ENCODE measurements around the gene SEL1L3. TPM values are rescaled to one million over a fixed set of nuclear protein-coding genes. Genes with fewer than 3 reads are reported as not detected.

SEL1L3 gene
- total RNA-seq, 1 donor: 83.6 TPM

DNA sequence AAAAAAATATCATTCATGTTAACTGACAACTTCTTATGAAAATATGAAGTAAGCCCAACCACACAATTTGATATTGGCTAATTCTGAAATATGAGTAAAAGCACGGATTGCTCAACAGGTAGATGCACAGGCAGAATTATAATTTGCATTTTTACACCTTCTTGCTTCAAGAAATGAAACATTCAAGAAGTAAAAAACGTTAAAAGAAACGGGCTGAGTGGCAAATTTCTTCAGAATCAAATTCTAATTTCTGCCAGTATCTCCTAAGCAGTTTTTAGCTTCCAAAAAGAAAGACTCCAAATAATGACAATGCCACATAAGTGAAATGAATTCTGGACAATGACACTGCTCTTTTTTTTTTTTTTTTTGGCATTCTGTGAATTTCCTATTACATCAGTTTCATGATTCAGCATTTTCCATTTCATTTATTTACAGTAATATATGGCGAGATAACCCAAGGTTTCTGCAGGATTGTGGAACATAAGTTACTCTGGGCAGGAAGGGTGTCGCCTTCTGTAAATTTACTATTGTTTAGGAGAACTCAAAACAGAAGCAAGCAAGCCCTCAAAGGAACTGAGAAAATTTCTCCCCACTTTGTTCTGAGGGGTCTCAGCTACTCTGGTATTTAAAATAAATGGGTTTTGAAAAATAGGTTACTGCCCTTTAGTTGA, 1.4 kb downstream of the SEL1L3 start:
- peak overlapping the region; percentile 78 for H3K4me3 ChIP-seq (ENCODE audit: insufficient read depth, low read length)
- H3K79me2 ChIP-seq (ENCODE audit: insufficient read depth, low read length): peaks cover 35% of the 10 kb centered on the region
- no peaks in the 10 kb centered on the region for H4K20me1 ChIP-seq (ENCODE audit: insufficient read depth, low read length)
- peak overlapping the region; percentile 44 for H3K27ac ChIP-seq (ENCODE audit: low read depth, low read length)
- DNase-seq (ENCODE audit: insufficient read length, low spot score, missing footprints): peak; percentile 83
- H3K4me1 ChIP-seq (ENCODE audit: insufficient read depth, low read length): peaks cover 30% of the 10 kb centered on the region
- peak overlapping the region; percentile 74 for H2AFZ ChIP-seq (ENCODE audit: low read length)
- H3K36me3 ChIP-seq (ENCODE audit: insufficient read depth, low read length): no peaks in the 10 kb centered on the region
- TF ChIP-seq, protein P1, sequence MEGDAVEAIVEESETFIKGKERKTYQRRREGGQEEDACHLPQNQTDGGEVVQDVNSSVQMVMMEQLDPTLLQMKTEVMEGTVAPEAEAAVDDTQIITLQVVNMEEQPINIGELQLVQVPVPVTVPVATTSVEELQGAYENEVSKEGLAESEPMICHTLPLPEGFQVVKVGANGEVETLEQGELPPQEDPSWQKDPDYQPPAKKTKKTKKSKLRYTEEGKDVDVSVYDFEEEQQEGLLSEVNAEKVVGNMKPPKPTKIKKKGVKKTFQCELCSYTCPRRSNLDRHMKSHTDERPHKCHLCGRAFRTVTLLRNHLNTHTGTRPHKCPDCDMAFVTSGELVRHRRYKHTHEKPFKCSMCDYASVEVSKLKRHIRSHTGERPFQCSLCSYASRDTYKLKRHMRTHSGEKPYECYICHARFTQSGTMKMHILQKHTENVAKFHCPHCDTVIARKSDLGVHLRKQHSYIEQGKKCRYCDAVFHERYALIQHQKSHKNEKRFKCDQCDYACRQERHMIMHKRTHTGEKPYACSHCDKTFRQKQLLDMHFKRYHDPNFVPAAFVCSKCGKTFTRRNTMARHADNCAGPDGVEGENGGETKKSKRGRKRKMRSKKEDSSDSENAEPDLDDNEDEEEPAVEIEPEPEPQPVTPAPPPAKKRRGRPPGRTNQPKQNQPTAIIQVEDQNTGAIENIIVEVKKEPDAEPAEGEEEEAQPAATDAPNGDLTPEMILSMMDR (IDR thresholded peaks at IDR 0.05; ENCODE audit: extremely low read depth, low read depth, low read length): no peak
- no peaks in the 10 kb centered on the region for H3K27me3 ChIP-seq (ENCODE audit: insufficient read depth, low read length)
- H3K9me3 ChIP-seq (ENCODE audit: low read depth, low read length): no peaks in the 10 kb centered on the region
- H3K4me2 ChIP-seq (ENCODE audit: insufficient read depth, low read length): peak overlapping the region; percentile 85

DNA sequence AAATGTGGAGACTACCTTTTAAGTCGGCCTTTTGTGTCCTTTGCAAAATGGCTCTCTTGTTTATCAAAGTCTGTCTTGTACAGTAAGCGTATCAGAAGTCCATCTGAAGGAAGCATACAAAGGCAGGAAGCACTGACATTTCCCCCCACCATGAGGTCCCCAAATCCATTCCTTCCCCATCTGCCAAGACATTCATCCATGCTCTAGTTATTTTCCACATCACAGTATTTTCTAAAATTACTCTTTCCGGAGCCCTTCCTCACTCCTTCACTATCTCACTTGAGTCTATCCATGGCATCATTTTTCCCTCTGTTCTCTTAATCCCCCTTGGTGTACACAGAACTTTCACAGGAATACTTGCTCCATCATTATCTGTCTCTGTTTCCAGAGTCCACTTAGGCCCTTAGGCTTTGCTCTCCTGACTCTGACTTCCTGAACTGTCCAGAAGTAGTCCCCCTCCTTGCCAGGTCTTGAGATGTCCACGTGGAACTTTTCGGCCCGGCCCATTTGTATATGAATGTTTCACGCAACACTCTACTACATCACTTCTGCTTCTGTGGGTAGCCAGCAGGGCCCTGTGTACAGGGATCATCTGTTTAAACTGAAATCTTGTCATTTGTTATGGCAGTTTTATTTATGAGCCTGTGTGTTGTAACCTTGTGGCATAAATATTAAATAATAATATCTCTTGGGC, 2.1 kb downstream of the SEL1L3 start:
- H2AFZ ChIP-seq (ENCODE audit: low read length): no peak overlapping the region

GRCh38 chr4:25859429-25860148, 3.2 kb downstream of the SEL1L3 start:
- H4K20me1 ChIP-seq (ENCODE audit: insufficient read depth, low read length): peaks cover 2% of the 10 kb centered on the region
- no peaks in the 10 kb centered on the region for H3K9me3 ChIP-seq (ENCODE audit: low read depth, low read length)
- no peak overlapping the region for H3K4me2 ChIP-seq (ENCODE audit: insufficient read depth, low read length)
- no peak overlapping the region for H3K4me3 ChIP-seq (ENCODE audit: insufficient read depth, low read length)
- DNase-seq (ENCODE audit: insufficient read length, low spot score, missing footprints): no peak
- H3K4me1 ChIP-seq (ENCODE audit: insufficient read depth, low read length): peaks cover 30% of the 10 kb centered on the region
- H3K79me2 ChIP-seq (ENCODE audit: insufficient read depth, low read length): peaks cover 49% of the 10 kb centered on the region
- H3K27ac ChIP-seq (ENCODE audit: low read depth, low read length): no peak overlapping the region
- H3K36me3 ChIP-seq (ENCODE audit: insufficient read depth, low read length): no peaks in the 10 kb centered on the region
- TF ChIP-seq, protein P1 (IDR thresholded peaks at IDR 0.05; ENCODE audit: extremely low read depth, low read depth, low read length): no peak
- no peak overlapping the region for H2AFZ ChIP-seq (ENCODE audit: low read length)
- no peaks in the 10 kb centered on the region for H3K27me3 ChIP-seq (ENCODE audit: insufficient read depth, low read length)

More for the DNA sequence above, 2.1 kb downstream of the SEL1L3 start:
- Histone ChIP-seq H3K4me1 (ENCODE audit: insufficient read depth, low read length) (peaks cover 30% of the 10 kb centered on the region), H3K79me2 (ENCODE audit: insufficient read depth, low read length) (peaks cover 41% of the 10 kb centered on the region), H3K36me3 (ENCODE audit: insufficient read depth, low read length) (no peaks in the 10 kb centered on the region), H4K20me1 (ENCODE audit: insufficient read depth, low read length) (peaks cover 2% of the 10 kb centered on the region), H3K27me3 (ENCODE audit: insufficient read depth, low read length) (no peaks in the 10 kb centered on the region), H3K4me2 (ENCODE audit: insufficient read depth, low read length) (peak overlapping the region; percentile 85), H3K4me3 (ENCODE audit: insufficient read depth, low read length) (peak overlapping the region; percentile 78), H3K27ac (ENCODE audit: low read depth, low read length) (peak overlapping the region; percentile 44), H3K9me3 (ENCODE audit: low read depth, low read length) (no peaks in the 10 kb centered on the region)
- DNase-seq (ENCODE audit: insufficient read length, low spot score, missing footprints): no peak
- TF ChIP-seq, protein P1 (IDR thresholded peaks at IDR 0.05; ENCODE audit: extremely low read depth, low read depth, low read length): no peak

Measured in osteoblast (primary cell).